ENCODE results near the gene ESPNL. TPM values are rescaled to one million over a fixed set of nuclear protein-coding genes. Genes with fewer than 3 reads are reported as not detected.

ESPNL gene
- total RNA-seq, 1 donor from 2014 or later: not detected

DNA sequence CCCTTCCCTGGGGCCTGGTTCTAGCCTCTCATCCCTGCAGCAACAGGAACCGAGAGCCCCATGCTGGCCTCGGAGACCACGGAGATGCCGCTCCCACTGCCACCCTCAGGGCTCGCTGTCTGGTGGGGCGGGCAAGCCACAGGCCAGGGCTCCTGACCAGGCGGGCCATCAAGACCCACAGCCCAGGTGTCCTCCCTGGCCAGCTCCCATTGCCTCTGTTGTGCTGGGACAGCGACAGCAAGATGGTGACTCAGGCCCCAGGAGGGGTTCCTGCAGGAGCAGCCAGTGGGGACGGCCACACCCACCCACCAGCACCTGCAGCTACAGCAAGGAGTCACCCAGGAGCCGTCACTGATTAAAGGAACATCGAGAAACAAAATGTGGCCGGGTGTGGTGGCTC is 45.7 kb downstream of the ESPNL start:
- no peak for ATAC-seq
- intact Hi-C loops (cut with DNase I): no loop called here
- DNase-seq (ENCODE audit: missing footprints): no peak

DNA sequence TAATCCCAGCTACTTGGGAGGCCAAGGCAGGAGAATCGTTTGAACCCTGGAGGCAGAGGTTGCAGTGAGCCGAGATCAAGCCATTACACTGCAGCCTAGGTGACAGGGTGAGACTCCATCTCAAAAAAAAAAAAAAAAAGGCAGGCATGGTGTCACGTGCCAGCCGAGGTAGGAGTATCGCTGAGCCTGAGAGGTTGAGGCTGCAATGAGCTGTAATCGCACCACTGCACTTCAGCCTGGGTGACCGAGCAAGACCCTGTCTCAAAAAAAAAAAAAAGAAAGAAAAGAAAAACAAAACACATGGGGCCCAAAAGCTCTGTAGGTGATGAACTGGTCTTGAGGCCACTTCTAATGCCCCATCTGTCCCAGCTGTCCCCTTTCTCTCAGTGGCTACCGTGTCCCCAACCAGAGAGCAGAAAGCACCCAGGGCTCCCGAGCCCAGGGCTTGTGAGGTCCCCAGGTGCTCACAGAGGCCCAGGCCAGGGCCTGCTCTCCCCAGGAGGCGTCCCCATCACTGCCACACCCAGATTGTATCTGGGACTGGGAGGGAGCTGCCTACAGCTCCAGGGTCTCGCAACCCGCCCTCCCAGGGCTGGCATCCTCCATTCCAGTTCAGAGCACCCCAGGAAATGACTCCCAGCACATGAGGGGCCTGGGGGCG is 46.9 kb downstream of the ESPNL start:
- DNase-seq (ENCODE audit: missing footprints): no peak
- intact Hi-C loops (cut with DNase I): no loop called here
- no peak for ATAC-seq

DNA sequence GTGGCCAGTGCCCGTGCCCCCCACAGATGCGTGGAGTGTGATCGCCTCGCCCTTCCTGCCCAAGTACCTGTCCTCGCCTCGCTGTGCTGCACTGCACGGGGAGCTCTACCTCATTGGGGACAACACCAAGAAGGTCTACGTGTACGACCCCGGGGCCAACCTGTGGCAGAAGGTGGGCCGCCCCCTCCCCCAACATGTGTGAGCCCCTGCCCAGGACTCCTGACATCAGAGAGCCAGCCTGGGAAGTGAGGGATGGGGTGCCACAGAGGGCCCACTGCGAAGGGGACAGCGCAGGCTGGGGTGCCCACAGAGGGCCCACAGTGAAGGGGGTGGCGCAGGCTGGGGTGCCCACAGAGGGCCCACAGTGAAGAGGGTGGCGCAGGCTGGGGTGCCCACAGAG is 48.8 kb downstream of the ESPNL start:
- no peak for ATAC-seq
- intact Hi-C loops (cut with DNase I): no loop called here
- no peak for DNase-seq (ENCODE audit: missing footprints)

DNA sequence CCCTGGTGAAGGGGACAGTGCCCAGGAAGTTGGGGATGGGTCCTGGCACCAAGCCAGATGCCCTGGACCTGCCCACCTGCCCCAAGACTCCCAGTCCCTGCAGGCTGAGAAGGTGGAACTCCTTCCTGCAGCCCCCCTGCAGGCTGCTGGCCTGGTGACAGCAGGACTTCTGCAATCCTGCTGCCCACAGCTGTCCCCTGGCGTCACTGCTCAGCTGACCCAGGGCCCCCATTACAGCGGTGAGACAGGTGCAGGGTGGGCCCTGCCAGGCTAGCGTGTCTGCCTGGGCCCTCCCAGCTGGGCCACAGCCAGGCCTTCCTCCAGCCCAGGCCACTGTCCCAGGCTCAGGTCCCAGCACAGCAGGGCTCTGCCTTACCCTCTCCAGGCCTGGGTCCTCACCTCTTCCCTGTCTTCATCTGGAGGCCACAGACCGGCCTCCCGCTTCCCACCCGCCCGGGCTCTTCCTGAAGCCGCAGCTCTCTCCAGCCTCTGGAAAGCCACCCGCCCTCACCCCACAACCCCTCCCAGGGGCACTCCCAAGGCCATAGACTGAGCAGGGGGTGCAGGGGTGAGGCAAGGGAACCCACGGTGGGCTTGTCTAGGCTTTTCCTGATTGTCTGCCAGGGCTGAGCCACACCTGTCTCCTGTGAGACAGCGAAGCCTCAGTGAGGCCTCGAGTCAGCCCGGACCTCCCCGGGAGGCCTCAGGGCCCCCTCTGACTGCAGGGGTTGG is 49.9 kb downstream of the ESPNL start:
- no peak for ATAC-seq
- intact Hi-C loops (cut with DNase I): no loop called here
- DNase-seq (ENCODE audit: missing footprints): no peak

DNA sequence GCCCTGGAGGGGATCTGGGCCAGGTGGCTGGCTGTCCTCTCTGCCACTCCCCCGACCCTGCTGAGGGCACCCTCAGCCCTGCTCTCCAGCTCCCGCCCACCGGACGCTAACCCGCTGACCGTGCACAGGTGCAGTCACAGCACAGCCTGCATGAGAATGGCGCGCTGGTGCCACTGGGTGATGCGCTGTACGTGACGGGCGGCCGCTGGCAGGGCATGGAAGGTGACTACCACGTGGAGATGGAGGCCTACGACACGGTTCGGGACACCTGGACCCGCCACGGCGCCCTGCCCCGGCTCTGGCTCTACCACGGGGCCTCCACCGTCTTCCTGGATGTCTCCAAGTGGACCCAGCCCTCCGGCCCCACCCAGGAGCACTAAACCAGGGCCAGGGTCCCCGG is 50.5 kb downstream of the ESPNL start:
- ATAC-seq (no peak), DNase-seq (ENCODE audit: missing footprints) (peak; percentile 65)
- intact Hi-C loops (cut with DNase I): no loop called here

DNA sequence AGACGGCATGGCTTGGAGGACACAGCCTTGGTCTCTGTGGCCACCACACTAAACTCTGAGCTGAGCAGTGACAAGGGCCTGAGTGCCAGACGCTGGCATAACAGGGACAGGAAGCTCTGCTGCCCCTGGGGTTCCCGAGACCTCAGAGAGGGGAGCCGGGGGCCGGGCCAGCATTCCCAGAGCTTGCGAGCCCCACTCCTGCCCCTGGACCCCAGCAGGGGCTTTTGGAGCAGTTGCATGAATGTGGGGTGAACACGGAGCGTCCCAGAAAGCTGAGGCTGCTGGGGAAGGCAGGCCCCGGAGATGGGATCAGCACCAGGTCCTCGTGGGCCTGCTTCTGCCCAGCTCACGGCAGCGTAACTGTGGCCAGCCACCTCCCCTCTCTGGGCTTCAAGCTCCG is 51.1 kb downstream of the ESPNL start:
- ATAC-seq: no peak
- peak; percentile 68 for DNase-seq (ENCODE audit: missing footprints)
- intact Hi-C loops (cut with DNase I): no loop called here

DNA sequence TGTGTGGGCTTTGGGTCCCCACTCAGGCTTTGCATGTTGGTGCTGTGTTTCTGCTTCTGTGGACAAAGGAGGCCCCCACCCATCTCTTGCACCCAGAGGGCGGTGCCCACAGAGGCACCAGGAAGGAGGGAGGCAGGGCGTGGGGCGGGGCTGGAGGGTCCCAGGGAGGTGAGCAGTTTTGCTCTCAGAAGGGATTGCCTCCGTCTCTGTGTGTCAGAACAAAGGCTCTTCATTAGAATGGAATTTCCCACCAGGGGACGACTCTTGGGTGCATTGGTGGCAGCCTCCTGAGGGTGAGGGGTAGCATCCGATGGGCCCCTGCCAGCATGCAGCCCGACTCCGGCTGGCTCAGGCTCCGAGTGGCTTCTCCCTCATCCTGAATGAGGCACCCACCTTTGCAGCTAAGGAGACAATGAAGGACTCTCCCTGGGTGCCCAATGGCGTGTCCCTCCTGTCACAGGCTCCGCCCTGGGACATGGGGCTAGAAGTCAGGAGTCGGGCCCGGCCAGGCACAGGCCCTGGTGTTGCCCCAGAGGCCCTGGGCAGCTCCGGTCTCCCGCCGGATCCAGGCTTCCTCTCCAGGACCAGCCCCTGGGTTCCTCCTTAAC is 51.6 kb downstream of the ESPNL start:
- peak; percentile 34 for DNase-seq (ENCODE audit: missing footprints)
- no peak for ATAC-seq
- intact Hi-C loops (cut with DNase I): no loop called here

DNA sequence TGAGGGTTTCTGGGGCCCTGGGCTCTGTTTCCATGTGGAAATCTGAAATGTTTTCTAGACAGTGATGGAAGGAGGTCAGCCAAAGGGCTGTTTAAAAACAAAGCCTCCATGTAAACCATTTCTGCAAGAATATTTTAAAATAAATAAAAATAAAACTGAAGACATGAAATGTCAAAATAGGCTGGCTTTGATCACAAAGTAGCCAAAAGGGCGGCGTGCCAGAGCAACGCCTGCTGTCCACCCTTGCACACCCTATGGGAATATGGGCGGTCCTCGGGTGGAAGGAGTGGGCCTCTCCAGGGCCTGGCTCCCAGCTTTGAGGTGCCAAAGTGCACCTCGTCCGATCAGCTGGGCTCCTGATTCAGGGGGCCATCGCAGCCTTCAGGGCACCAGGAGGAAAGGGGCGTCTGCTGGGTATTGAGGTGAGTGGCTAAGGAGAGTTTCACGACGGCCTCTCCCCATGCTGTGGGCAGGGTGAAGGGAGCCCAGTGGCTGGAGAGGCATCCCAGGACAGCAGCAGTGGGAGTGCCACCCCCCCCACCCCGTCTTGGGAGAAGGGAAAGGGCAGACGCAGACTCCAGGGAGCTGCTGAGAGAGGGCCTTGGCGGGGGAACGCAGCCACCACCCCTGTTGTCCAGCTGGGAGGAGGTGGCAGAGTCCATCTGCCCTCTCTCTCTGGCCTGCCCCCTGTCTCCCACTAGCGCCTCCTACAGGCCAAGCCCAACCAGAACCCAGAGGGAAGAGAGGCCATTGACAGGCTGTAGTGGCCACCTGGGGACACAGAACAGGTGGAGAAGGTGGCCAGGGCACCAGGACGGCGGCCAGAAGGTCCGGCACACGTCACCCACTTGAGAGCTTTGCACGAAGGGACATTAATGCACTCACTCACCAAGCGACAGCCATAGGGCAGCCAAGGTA is 52.9 kb downstream of the ESPNL start:
- intact Hi-C loops (cut with DNase I): no loop called here
- ATAC-seq (no peak), DNase-seq (ENCODE audit: missing footprints) (peak; percentile 43)

DNA sequence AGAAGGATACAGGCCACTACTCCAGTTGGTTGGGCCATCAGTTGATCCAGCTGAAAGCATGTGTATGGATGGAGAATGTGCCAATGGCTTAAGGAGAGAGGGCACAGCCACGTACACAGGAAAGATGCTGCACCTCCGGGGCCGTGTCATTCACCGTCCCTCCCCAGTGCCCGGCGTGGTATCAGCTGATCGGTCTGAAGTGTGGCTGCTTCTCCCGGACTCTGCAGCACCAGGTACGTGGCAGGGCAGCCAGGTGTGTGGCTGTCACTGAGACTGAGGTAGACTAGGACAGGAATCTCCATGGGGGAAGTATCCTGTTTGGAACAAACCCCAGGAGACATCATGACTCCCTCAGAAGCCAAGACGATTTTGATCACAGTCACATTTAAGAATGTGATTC is 54.4 kb downstream of the ESPNL start:
- peak; percentile 53 for DNase-seq (ENCODE audit: missing footprints)
- intact Hi-C loops (cut with DNase I): no loop called here
- no peak for ATAC-seq

DNA sequence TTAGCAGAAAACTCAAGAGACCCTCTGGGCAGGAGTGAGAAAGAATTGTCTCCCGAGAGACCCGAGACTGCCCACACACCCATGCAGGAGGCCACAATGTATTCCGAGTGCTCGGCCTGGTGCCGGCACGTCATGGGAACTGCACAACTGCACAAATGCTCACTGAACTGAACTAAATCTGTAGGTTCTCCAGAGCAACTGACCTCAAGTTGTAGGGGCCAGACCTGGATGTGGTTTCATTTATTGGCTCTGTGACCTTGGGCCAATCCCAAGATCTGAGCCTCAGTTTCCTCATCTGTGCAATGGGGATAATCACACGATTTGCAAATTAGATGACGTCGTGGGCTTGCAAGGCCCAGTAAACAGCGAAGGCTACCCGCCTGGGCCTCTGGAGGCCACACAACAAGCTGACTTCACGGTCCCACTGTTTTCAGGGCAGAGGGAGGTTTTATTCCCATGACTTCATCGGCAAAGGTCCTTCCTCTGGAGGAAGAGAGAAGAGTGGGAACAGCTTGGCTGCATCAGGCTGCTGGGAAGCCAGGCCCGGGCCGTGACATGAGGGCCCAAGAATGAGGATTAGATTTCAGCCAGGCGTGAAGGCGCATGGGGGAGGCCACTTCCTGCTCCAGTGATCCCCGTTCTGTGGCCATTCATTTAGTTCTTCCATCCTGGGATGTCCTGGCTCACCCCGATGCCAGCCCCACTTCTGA is 55.1 kb downstream of the ESPNL start:
- intact Hi-C loops (cut with DNase I): no loop called here
- DNase-seq (ENCODE audit: missing footprints): peak; percentile 70
- ATAC-seq: peak; percentile 41

DNA sequence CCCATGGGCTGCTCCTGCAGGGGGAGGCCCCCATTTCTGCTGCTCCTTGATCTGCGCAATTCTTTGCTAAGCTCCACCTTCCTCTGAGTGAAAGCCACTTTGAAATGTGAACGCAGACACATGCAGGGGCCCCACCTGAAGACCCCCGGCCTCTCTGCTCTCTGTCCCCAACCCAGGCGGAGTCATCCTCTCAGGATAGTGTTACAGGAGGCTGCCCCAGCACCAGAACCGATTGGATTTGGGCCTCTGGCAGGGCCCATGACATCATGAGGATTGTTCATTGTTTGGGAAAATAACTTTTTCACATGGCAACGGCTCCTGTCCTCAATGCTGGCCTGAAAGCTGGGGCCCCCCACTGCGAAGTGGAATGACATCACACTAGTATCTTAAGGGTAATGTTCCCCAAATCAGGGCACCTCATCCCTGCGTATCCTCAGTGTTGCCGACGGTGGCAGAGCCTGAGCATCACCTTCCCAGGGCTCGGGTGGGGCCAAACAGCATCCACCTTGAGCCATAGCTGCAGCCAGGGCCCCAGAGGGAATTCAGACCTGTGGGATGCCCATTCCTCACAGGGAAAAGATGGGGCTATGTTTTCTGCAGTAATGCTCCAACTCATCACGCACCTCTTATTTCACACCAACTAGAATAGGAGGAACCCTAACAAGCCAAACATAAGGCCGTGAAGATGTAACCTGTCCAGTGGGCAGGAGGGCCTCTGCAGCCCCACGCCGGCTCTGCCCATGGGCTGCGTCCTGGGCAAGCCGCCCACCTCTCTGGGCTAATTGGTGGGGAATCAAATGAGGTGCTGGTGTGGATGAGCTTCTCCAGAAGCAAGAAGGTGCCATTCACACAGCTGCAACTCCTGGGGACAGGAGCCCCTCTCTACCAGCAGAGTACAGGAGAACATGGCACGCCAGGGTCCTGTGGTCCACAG is 55.9 kb downstream of the ESPNL start:
- peak; percentile 37 for DNase-seq (ENCODE audit: missing footprints)
- intact Hi-C loops (cut with DNase I): no loop called here
- no peak for ATAC-seq

DNA sequence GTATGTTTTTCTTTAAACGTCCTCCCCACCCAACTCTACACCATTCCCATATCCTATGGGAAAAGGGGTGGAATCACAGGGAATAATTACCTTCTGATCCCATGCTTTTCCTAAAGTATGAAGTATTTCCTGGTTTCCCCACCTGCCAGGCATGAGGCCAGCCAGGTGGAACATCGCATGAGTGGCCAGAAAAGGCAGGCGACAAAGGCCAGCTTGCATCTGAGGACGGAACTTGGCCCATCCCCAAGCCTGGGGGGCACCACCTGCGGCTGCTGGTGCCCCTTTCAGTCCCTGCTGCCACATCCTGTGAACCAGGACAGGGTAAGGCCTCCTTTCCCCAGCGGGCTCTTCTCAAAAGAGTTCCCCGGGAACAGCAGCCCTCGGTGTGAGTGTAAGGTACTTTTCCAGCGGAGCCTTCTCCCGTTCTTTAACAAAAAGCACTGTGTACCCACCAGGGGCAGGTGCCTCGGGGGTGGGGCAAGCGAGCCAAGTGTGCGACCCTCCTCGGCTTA is 57.4 kb downstream of the ESPNL start:
- intact Hi-C loops (cut with DNase I): no loop called here
- DNase-seq (ENCODE audit: missing footprints) (no peak), ATAC-seq (no peak)

DNA sequence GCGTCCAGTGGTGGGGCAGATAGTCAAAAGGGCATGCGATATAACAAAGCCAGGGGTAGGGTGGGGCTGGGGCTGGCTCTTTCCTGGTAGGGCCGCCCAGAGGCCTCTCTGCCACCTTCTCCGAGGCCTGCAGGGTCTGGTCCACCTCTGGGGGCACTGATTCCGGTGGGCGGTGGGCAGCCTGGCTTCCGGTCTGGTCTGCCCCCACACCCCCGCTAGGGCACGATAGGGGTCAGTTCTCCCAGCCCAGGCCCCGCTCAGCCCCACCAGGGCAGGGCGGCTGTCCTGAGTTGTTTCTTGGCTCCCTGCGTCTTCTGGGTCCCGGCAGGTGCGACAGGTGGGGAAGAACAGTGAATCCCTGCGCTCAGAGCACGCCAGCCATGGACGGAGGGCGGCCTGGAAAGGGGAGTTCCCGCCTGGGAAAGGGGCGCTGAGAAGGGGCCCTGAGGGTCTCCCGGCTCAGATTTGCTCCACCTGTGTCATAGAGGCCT is 57.9 kb downstream of the ESPNL start:
- DNase-seq (ENCODE audit: missing footprints) (no peak), ATAC-seq (no peak)

DNA sequence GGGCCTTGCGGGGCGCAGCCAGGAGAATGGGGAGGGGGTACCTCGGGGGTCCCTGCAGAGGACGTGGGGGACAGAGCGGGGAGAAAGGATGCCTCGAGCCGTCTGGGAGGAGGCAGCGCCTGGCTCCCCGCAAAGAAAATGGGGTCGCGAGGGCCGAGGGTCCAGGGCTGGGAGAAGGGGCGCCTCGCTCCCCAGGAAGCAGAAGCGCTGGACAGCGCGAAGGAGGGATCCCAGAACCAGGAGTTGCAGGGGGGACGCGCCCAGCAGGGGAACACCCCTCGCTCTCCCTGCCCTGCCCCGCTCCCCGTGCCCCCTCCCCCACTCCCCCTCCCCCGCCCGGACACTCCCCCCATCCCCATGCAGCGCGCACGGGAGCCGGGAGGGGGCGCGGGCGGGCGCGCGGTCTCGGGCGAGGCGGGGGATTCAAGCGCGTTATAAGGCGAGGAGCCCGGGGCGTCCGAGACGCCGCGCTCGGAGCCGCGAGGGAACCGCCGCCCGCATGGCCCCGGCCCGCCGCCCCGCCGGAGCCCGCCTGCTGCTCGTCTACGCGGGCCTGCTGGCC is 58.5 kb downstream of the ESPNL start, which contains the start of gene ERFE:
ERFE (plus strand) TSS at position 462 of the 562 bp plus-strand sequence; CDS start at position 500, 38 bp downstream.
- intact Hi-C loops (cut with DNase I): no loop called here
- ATAC-seq (peak; percentile 35), DNase-seq (ENCODE audit: missing footprints) (no peak)

More for the DNA sequence above, 57.9 kb downstream of the ESPNL start:
- intact Hi-C loops (cut with DNase I): no loop called here

DNA sequence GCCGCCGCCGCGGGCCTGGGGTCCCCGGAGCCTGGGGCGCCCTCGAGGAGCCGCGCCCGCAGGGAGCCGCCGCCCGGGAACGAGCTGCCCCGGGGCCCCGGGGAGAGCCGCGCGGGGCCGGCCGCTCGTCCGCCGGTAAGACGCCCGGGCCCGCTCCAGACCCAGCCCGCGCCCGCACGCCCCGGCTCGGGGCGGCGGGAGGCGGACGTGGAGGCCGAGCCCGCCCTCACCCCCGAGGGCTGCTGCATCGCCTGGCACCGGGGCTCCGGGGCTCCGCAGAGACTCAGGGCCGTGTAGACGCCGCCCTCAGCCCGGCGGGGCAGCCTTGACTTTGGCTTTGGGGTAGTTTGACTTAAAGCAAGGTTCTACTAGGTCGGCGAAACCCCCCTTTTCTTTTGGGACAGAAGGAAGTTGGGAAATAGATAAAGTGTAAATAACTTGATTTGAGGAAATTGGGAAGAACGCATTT is 59.0 kb downstream of the ESPNL start:
- ATAC-seq: no peak
- DNase-seq (ENCODE audit: missing footprints): peak; percentile 50
- intact Hi-C loops (cut with DNase I): no loop called here

DNA sequence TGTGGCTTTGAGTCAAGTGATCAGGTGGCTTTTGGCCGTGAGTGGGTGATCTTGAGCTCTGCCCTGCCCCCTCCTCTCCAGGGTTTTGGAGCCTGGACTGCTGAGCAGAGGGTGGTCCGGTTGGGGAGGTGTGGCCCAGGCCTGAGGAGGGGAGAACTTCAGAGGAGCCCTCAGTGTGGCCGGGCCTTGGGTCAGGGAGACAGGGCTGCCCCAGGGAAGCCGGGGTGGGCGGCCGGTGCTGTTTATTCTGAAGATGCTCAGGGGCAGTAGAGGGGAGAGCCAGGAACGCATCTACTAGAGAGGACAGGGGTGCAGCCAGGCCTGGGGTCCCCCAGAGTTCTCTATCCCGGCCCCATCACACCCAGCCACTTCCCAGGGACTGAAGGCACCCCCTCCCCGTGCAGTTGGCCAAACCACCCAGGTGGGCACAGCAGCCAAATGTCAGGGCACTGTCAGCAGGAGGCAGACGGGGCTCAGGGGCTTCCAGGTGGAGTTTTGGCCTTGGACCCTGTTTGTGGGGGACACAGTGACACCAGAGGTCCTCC is 59.6 kb downstream of the ESPNL start:
- intact Hi-C loops (cut with DNase I): loop anchor here (10.0 kb wide), 1 partner anchor 105 kb away; no protein-coding TSS in a partner anchor
- ATAC-seq (no peak), DNase-seq (ENCODE audit: missing footprints) (peak; percentile 73)

Measured in Right ventricle myocardium inferior (tissue), 1 donor.